Tibial nerve (tissue), 4 donors: ENCODE measurements around the gene SATB2.

Experiments
- EP300 ChIP-seq, 2 donors: sonication (generic); formaldehyde crosslinking; IDR thresholded peaks; one replicate each; pipeline ENCODE4 v1.6.1; 2017; ENCODE audit warnings: antibody characterized with exemption in 2 of 2, mild to moderate bottlenecking in 1 of 2
- POLR2A ChIP-seq, 2 donors: fragments of 450-650 bp; IDR thresholded peaks; one replicate each; pipeline ENCODE4 v1.6.1; 2017; ENCODE audit warnings: antibody characterized with exemption in 2 of 2, mild to moderate bottlenecking in 2 of 2, moderate library complexity in 2 of 2
- TF ChIP-seq, protein P1 (sequence below), 5 experiments: fragments of 200-600 bp in 3 of 5; fragments of 450-650 bp in 2 of 5; sonication (generic) in 3 of 5; IDR thresholded peaks; one replicate each; pipeline ENCODE4 v1.5.1; 2016 to 2019; ENCODE audit warnings: antibody characterized with exemption in 5 of 5, mild to moderate bottlenecking in 3 of 5, moderate library complexity in 2 of 5

- TF ChIP-seq, protein P1, sequence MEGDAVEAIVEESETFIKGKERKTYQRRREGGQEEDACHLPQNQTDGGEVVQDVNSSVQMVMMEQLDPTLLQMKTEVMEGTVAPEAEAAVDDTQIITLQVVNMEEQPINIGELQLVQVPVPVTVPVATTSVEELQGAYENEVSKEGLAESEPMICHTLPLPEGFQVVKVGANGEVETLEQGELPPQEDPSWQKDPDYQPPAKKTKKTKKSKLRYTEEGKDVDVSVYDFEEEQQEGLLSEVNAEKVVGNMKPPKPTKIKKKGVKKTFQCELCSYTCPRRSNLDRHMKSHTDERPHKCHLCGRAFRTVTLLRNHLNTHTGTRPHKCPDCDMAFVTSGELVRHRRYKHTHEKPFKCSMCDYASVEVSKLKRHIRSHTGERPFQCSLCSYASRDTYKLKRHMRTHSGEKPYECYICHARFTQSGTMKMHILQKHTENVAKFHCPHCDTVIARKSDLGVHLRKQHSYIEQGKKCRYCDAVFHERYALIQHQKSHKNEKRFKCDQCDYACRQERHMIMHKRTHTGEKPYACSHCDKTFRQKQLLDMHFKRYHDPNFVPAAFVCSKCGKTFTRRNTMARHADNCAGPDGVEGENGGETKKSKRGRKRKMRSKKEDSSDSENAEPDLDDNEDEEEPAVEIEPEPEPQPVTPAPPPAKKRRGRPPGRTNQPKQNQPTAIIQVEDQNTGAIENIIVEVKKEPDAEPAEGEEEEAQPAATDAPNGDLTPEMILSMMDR (IDR thresholded peaks at IDR 0.05), result no peak
- no peak for TF ChIP-seq POLR2A (IDR thresholded peaks at IDR 0.05)
- no peak for TF ChIP-seq EP300 (IDR thresholded peaks at IDR 0.05)
Observed at GRCh38 chr2:199419428-199419827, 38.3 kb downstream of the SATB2 start.
